Erythroblast (primary cell): ENCODE results near the gene QRICH1.

Experiments
- DNase-seq, 2 experiments: peaks; one replicate each; lab custom pipeline; 2025; lab: John Stamatoyannopoulos, UW
- GATA1 ChIP-seq: IDR thresholded peaks from 2 replicates; pipeline ENCODE4 v1.6.1; 2011; ENCODE audit warnings: low read depth, mild to moderate bottlenecking, control low read depth, low read length, moderate library complexity
- POLR2A ChIP-seq: IDR thresholded peaks from 2 replicates; pipeline ENCODE4 v1.6.1; 2011; ENCODE audit warnings: mild to moderate bottlenecking, low read length

Gene QRICH1

DNA sequence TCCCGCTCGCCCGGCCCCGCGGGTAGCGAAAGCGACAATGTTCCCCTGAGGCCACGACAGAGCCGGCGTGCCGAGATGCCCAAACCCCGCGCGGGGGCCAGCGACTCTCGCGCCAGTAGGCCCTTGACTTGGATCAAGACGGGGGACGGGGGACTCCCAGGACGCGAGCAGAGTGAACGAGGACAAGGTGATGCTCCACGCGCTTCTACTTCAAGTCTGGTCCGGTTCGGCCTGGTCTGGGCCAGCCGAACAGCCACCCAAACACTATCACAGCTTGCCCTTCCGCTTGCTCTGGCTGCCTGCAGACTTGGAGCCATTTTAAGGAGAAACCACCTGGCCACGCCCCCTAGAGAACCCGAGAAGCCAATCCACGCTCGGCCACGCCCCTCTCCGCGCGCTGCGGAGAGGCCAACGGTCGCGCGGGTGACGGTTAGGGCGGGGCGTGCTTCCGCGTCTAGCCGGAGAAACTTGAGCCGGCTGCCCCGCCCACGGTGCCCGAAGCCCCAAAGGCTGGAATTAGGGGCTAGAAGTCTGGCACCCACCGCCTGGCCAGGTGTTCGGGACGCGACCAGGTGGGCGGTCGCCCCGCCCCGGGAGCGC is 72.6 kb downstream of the QRICH1 start:
- peak; percentile 99 for DNase-seq
- TF ChIP-seq POLR2A = peak; percentile 100
- TF ChIP-seq GATA1 = no peak

DNA sequence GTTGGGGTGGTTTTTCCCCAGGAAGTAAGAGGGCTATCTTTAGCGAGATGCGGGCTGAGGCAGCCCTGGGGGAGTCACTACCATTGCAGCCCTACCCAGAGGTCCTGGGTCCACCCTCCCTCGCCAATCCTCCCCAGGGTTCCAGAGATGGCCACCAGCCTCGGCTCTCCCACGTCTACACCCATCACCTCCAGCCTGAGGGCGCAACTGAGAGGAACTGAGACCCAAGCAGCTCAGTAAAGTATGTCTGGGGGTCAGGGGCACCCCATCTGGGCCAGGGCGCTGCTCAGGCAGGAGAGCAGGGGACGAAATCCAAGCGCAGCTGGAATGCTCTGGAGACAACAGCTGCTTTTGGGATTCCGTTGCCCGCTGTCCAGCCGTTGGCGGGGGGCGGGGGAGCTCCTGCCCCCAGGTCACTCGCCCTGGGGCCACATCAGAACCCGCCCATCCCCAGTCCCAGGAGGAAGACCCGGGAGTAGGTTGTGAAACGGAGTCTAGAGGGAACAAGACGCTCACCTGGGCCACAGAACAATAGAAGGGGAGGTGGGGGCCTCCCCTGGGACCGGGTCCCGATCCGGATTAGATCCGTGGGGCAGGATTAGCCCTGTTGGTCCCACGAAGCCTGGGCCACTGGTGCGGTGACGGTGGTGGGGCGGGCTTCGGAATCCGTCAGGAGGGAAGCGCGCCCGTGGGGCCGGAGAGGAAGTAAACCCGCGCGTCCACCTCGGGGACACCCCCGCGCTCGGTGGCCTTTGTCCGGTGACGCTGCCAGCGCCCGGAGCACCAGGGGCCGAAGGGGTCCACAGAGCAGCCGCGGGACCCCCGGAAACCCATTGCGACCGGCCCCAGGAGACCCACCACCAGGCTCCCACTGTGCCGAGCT is 73.3 kb downstream of the QRICH1 start:
- no peak for TF ChIP-seq GATA1
- no peak for TF ChIP-seq POLR2A
- DNase-seq = peak; percentile 74 to 81

DNA sequence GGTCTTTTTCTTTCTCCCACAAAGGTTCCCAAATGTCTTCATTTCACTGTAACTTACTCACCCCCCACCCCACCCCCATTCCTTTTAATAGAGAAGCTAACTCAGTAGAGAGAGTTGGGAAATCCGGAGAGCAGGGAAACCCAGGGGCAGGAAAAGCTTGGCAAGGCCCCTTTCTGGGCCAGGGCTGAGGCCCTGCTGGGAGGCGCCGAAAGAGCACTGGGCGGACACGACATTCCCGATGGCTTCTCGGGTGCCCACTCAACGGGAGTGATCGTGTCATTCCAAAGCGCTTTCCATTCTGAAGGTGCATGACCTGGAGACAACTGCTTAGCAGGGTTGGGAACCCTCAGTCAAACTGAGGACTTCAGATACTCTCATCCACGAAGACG is 73.9 kb downstream of the QRICH1 start:
- no peak for TF ChIP-seq POLR2A
- TF ChIP-seq GATA1 = no peak
- no peak for DNase-seq

DNA sequence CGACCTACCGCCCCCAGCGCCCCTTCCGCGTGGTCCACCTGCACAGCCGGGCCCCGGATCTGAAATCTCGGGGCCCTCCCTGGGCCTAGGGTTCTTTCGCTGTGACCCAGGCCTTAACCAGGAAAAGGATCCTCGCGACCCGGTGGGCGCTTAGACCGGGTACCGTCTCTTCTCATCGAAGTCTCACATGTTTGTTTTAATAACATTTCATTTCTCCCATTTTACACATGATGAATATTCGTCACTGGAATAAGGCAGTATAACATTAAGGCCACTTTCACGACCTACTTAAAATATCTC is 75.2 kb downstream of the QRICH1 start:
- TF ChIP-seq GATA1 (no peak), POLR2A (no peak)
- no peak for DNase-seq

DNA sequence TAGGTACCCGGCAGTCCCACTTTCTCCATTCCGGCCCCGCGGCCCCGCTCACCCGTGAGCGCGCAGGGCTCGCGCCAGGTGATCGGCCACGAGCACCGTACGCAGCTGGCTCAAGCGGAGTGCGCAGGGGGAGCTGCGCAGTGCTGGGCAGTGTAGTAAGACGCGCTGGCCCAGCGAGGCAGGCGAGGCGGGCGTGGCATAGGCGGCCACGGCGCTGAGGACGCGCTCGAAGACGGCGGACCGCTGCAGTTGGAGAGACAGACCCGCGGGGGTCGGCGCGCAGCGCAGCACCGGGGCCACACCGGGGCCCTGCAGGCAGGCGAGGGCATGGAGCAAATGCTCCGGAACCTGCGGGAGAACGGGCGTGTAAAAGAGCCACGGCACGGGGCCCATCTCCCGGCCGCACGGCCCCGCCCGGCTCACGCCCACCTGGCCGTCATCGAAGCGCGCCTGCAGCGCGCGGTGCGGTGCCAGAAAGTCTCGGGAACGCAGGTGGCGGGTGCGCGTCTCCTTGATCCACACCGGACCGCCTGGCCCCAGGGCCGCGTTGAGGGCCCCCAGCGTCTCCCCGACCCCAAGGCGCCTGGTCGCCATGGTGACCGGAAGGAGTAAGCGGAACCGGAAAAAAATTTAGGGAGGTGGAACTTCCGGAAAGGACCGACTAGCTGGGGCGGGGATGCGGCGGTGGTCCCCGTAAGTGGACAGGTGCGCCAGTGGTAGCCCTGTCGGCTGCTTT is 75.7 kb downstream of the QRICH1 start, which contains the start of gene DALRD3:
Gene DALRD3 (minus strand): TSS at position 610 of the 736 bp plus-strand sequence. CDS start 16 bp downstream, at position 594.
- peak; percentile 75 to 82 for DNase-seq
- TF ChIP-seq POLR2A (peak; percentile 65), GATA1 (no peak)

DNA sequence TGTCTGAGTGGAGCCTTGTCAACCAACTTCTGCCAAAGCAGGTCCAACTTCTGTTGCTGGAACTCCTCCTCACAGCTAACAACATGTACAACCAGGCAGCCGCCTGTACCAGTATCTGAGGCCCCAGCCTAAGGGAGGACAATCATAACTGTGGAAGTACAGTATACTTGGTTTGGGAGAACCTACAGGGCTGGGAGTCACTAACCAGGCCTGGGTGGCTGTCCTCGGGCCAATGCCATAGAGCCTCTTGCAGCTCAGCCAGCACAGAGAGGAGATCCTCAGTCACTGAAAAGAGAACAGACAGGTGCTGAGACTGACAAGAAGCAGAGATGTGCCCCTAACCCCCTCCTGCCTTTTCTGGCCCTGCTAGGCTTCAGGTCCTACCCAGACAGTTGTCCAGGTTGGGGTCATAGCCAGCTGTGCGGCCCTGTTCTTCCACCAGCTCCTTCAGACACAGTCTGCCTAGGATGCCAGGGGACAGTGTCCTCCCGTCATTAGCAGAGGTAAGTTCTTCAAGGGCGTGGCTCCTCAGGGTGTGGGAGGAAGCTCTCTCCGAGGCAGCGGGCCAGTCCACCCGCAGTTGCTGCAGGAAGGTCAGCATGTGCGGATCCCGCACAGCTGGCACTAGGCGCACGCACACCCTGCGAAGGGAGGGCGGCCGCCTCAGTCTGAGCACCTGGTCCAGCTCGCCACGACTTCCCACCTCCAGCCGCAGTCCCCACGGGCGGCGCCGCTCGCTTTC is 76.5 kb downstream of the QRICH1 start:
- no peak for TF ChIP-seq GATA1
- TF ChIP-seq POLR2A = no peak
- DNase-seq = peak in 1 of 2 experiments; percentile 57

DNA sequence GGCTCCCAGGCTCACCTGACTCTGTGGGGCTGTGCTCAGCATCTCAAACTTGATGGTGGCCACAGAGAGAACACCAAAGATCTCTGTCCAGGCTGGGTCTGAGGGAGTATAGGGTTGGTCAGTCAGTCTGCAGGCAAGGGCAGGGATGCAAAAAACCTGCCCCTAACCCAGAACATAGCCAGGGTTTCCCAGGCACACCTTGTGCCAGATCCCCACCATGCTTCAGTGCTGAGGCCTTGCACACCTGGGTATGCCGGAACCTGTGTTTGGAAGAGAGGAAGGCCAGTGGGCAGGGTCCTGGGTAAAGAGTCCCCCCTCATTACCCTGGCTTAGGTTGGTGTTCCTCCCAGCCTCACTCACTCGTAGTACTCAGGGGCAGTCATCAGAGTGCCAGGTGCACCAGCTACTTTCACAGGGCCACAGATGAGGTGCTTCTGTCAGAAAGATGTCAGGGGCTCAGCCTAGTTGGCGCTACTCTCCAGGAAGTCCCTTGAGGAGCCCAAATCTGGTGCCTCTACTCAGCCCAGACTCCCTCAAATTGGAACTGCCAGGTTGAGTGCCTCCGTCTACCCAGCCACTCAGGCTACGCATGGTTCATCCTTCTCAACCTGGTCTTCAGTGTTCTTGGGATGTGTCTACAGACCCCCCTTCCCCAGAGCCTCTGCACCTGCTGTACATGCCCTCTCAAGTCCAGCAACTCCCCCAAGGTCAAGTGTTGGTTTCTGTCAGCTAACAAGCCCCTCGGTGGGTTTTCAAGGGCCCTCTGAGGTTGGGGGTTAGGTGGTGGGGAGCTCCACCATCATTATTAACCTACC is 77.2 kb downstream of the QRICH1 start:
- DNase-seq = no peak
- TF ChIP-seq POLR2A (no peak), GATA1 (no peak)

DNA sequence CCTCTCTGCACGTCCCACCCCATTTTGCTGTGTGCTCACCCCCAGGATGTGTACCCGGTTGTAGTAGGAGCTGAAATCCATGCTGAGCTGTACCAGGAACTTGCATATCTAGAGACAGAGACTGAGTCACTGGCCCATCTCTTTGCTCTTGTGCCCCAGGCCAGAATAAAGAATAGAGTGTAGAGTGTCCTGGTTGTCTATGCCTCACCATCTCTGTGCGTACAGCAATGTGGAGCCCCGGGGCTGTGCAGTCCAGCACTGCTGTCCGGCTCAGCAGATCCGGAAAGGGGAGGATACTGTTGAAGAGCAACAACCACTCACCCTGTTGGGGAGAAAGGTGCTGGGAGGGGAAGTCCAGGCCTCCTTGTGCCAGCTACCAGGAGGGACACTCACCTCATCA is 78.1 kb downstream of the QRICH1 start:
- no peak for DNase-seq
- TF ChIP-seq GATA1 = no peak
- no peak for TF ChIP-seq POLR2A

DNA sequence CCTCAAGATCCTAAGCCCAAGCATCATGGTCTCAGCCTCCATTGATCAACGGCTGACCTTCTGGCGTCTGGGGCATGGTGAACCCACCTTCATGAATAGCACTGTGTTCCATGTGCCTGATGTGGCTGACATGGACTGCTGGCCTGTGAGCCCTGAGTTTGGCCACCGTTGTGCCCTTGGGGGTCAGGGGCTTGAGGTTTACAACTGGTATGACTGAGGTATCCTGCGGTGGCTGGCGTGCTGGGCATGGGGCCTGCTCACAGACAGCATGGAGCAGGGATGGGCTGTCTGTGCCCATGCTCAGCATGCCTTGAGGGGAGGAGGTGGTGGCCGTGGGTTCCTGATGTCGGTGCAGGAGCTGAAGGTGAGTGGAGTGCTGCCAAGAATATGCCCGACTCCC is 78.8 kb downstream of the QRICH1 start:
- TF ChIP-seq GATA1 (no peak), POLR2A (no peak)
- DNase-seq = no peak

DNA sequence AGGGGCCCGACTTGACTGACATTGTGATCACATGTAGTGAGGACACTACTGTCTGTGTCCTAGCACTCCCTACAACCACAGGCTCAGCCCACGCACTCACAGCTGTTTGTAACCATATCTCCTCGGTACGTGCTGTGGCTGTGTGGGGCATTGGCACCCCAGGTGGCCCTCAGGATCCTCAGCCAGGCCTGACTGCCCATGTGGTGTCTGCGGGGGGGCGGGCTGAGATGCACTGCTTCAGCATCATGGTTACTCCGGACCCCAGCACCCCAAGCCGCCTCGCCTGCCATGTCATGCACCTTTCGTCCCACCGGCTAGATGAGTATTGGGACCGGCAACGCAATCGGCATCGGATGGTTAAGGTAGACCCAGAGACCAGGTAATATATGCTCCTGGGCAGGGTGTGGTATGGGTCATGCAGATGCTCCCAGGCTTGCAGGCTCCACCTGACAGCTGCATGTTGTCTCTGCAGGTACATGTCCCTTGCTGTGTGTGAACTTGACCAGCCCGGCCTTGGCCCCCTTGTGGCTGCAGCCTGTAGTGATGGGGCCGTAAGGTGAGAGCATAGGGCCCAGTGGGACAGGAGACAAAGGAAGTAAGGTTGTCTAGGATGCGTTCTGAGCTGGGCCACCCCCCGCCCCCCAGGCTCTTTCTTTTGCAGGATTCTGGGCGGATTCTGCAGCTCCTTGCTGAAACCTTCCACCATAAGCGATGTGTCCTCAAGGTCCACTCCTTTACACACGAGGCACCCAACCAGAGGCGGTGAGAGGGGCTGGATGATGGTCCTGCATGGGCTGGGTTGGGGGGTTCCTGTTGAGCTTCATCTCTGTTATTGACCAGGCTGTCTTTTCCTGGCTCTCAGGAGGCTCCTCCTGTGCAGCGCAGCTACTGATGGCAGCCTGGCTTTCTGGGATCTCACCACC is 79.9 kb downstream of the QRICH1 start:
- TF ChIP-seq POLR2A (peak; percentile 14), GATA1 (no peak)
- peak; percentile 61 to 71 for DNase-seq

DNA sequence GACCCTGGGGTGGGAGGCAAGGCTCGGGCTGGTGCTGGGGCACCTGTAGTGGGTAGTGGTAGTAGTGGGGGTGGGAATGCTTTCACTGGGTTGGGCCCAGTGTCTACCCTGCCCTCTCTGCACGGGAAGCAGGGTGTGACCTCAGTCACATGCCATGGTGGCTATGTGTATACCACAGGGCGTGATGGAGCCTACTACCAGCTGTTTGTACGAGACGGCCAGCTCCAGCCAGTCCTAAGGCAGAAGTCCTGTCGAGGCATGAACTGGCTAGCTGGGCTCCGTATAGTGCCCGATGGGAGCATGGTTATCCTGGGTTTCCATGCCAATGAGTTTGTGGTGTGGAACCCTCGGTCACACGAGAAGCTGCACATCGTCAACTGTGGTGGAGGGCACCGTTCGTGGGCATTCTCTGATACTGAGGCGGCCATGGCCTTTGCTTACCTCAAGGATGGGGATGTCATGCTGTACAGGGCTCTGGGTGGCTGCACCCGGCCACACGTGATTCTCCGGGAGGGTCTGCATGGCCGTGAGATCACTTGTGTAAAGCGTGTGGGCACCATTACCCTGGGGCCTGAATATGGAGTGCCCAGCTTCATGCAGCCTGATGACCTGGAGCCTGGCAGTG is 80.6 kb downstream of the QRICH1 start:
- DNase-seq = no peak
- TF ChIP-seq GATA1 (no peak), POLR2A (no peak)
